ACC112 (cell line): ENCODE measurements around the gene SAP30.

Source experiments
- H2AFZ ChIP-seq: fragments of 200-600 bp; sonication (generic); one replicate; pipeline ENCODE4 v1.6.0; 2017; ENCODE audit warnings: antibody characterized with exemption, low read length; ENCODE audit not compliant: unreplicated experiment
- H3K27ac ChIP-seq: fragments of 200-600 bp; sonication (generic); 2 replicates; pipeline ENCODE4 v1.5.1; 2014; ENCODE audit warnings: low read depth, mild to moderate bottlenecking, antibody characterized with exemption, low read length, moderate library complexity
- H3K27me3 ChIP-seq: fragments of 200-600 bp; sonication (generic); 2 replicates; pipeline ENCODE4 v1.6.1; 2014; ENCODE audit warnings: mild to moderate bottlenecking, antibody characterized with exemption, low read length, moderate library complexity, mixed read lengths; ENCODE audit not compliant: insufficient read depth
- H3K36me3 ChIP-seq: fragments of 200-600 bp; sonication (generic); 2 replicates; pipeline ENCODE4 v1.6.1; 2016; ENCODE audit warnings: mild to moderate bottlenecking, antibody characterized with exemption, low read length, moderate library complexity, mixed read lengths; ENCODE audit not compliant: insufficient read depth
- H3K4me1 ChIP-seq: fragments of 200-600 bp; sonication (generic); one replicate; pipeline ENCODE4 v1.6.1; 2016; ENCODE audit warnings: low read length, mixed read lengths; ENCODE audit not compliant: insufficient read depth, unreplicated experiment, control insufficient read depth
- H3K4me3 ChIP-seq: fragments of 200-600 bp; sonication (generic); 2 replicates; pipeline ENCODE4 v1.5.1; 2014; ENCODE audit warnings: mild to moderate bottlenecking, low read depth, low read length
- H3K79me2 ChIP-seq: fragments of 200-600 bp; sonication (generic); one replicate; pipeline ENCODE4 v1.6.0; 2016; ENCODE audit warnings: low read length; ENCODE audit not compliant: control insufficient read depth, unreplicated experiment, insufficient read depth

SAP30 gene

DNA sequence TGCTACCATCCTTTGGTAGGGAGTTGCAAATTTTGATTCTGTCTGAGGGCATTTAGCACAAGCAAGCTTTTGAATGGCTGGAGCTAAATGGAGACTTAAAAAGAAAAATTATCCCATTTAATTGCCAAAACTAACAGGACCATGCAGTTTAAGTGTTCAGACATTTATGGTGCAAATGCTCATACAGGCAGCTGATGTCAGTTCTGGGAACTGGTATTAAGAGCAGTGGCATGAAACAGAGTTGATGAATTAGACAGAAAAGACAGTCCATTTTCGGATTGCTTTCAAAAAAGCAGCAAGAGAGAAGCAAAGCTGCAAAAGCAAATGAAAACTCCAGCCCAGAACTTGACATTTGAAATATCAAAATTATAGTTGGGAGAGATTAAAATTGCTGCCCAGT, 26.9 kb downstream of the SAP30 start:
- Histone ChIP-seq H3K4me3 (no peak overlapping the region), H2AFZ (no peak overlapping the region)

DNA sequence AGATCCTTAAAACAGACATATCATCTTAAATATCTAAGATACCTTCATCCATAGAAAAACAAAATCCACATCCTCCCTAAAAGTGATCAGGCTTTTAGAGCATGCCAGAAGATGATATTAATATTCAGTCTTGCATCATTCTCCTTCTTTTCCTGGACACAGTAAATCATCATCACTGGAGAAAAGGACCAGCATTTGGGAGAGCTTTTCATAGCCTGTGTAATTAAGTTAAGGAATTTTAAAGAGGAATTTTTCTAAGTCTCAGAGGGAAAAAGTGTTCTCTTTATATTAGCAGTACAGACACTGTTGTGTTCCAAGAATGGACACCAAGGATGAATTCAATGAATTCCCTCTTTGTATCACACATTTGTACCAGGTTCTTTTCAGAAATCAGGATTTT, 27.5 kb downstream of the SAP30 start:
- Histone ChIP-seq H3K79me2 (no peaks in the 10 kb centered on the region), H3K36me3 (0 out of 2 replicates have a peak, but pooled peaks cover 3% of the 10 kb centered on the region), H3K4me1 (no peaks in the 10 kb centered on the region), H3K4me3 (no peak overlapping the region), H2AFZ (no peak overlapping the region), H3K27ac (no peak overlapping the region), H3K27me3 (no peaks in the 10 kb centered on the region)

More for the DNA sequence above, 26.9 kb downstream of the SAP30 start:
- 0 out of 2 replicates have a peak, but pooled peaks cover 3% of the 10 kb centered on the region for H3K36me3 ChIP-seq
- no peaks in the 10 kb centered on the region for H3K27me3 ChIP-seq
- no peaks in the 10 kb centered on the region for H3K79me2 ChIP-seq
- H3K4me1 ChIP-seq: no peaks in the 10 kb centered on the region
- H3K27ac ChIP-seq: no peak overlapping the region

DNA sequence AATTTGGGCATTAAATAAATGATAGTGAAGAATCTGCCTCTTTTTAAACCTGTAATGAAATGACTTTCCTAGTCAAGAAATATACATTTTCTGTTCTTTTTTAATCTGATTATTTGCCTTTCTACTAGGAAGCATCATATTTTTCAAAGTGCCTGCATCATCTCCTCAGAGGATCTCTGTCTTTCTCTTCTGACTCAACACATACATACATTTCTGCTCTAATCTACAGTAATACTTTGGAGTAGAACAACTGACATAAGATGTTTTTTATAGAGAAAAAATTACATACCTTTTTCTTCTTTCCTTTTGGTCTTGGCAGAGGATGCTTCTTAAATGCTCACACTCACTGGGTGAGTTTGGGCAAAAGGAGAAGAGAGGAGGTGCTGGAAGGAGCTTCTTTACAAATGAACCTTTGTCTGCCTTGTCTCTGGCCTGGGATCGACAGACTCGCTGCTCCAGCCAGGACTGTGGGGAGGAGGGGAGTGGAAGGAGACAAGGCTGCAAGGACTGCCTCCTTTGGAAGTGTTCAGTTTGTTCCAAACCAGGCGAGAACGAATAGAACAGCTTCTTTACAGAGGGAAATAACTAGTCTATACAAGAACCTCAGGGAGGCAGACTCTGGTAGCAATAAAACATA, 28.1 kb downstream of the SAP30 start, which contains the start of gene SCRG1:
TSS of gene SCRG1 (minus strand) at position 338 of the 637 bp plus-strand sequence. CDS start 7,702 bp downstream, outside the sequence.
- no peak within 1 kb of the TSS for H2AFZ ChIP-seq
- H3K4me1 ChIP-seq: no peaks in the 10 kb centered on the region
- no peaks in the 10 kb centered on the region for H3K79me2 ChIP-seq

DNA sequence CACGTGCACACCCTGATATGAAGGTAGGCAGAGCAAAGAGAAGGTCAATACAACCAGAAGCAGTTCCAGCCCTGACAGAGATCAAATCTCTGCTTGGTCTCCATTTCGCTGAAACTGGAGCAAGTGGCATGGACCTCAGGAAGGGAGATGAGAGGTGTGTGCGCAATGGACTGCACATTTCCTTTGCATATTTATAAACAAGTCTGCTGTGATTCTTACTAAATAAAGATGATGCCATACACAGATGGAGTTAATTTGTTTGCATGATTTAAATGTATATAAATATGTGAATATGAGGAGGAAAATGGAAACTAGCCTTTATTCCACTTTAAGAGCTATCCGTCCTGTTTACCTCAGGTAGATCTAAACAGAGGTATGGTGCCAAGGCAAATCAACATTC, 30.3 kb downstream of the SAP30 start:
- H2AFZ ChIP-seq: no peak overlapping the region
- no peaks in the 10 kb centered on the region for H3K4me1 ChIP-seq

More for the DNA sequence above, 28.1 kb downstream of the SAP30 start, which contains the start of gene SCRG1:
- H3K4me3 ChIP-seq: no peak within 1 kb of the TSS
- 0 out of 2 replicates have a peak, but pooled peaks cover 3% of the 10 kb centered on the region for H3K36me3 ChIP-seq
- H3K27ac ChIP-seq: no peak within 1 kb of the TSS
- H3K27me3 ChIP-seq: no peaks in the 10 kb centered on the region

DNA sequence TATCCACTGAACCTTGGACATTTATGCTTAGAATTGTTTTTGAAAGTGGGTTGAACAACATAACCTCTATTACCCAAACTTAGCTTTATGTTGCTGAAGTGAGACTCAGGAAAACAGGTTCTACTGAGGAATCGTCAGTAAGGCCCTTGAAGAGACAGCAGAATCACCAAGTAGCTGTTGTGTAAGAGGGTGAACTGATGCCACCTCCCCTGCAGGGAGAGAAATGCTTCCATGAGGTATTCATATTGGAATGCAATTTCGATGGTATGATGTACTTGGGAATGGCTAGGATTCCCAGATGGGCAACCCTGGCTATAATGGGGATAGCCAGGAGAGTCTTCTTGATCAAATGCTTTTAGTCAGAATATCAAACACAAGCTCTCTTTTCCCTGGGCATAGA, 32.3 kb downstream of the SAP30 start:
- Histone ChIP-seq H3K27me3 (no peaks in the 10 kb centered on the region), H3K36me3 (no peaks in the 10 kb centered on the region), H3K4me1 (no peaks in the 10 kb centered on the region), H3K27ac (no peak overlapping the region), H2AFZ (no peak overlapping the region), H3K4me3 (no peak overlapping the region), H3K79me2 (no peaks in the 10 kb centered on the region)

More for the DNA sequence above, 30.3 kb downstream of the SAP30 start:
- H3K79me2 ChIP-seq: no peaks in the 10 kb centered on the region
- H3K4me3 ChIP-seq: no peak overlapping the region
- H3K27ac ChIP-seq: no peak overlapping the region
- no peaks in the 10 kb centered on the region for H3K36me3 ChIP-seq
- H3K27me3 ChIP-seq: no peaks in the 10 kb centered on the region

DNA sequence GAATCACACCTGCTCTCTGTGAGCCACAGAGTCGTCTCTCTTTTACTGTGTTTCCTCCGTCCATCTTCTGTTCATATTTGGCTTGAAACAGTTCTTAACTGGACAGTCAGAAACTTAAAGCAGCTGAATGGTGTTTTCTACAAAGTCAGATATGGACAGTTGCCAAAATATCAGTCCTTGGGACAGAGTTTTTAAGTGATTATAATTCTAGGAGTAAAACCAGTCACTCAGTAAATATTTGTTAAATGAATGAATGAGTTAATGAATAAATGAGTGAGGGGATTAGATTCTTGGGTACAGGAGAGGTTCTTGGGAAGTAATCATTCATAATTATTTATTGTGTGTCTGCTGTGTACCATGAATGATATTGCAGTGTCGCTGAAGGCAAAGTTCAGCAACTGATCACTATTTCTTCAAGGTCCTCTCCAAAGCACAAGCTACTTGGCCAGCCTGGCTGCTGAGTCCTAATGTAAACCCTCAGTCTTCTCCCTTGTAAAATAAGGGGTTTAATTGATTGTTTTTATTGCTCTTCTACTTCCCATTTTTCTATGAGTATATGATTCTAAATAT, 33.6 kb downstream of the SAP30 start:
- no peaks in the 10 kb centered on the region for H3K79me2 ChIP-seq
- no peaks in the 10 kb centered on the region for H3K36me3 ChIP-seq
- no peaks in the 10 kb centered on the region for H3K4me1 ChIP-seq
- H2AFZ ChIP-seq: no peak overlapping the region
- H3K27me3 ChIP-seq: no peaks in the 10 kb centered on the region
- no peak overlapping the region for H3K27ac ChIP-seq
- no peak overlapping the region for H3K4me3 ChIP-seq

DNA sequence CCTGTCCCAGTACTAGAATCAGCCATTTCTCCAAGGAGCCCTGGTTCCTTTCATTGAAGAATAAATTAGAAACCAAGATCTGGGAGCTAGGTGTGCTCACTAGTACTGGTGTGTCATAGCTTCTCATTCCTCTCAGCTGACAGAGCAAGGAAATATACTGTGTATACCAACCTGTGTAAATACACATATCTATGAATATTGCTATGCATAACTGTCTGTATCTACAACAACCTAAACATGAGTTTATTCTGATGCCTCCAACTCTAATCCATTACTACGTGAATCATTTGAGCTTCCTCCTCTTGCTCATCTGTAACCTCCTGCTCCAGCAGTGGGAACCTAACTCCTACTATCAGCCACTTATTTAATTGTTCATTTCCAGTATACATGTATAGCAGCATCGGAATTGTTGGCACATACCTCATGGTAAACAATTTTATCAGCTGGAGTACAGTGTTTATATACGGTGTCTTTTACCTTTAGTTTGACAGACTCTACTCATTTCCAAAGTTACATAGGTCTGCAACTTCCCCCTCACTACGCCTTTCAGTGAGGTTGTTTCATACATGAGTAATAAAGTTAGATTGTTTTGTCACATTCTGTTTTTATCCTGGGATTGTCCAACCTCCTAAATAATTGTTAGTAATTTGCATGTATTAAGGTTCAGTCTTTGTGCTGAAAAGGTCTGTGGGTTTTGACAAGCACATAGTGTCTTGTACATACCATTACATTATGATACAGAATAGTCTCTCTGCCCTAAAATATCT, 35.3 kb downstream of the SAP30 start:
- Histone ChIP-seq H3K27me3 (no peaks in the 10 kb centered on the region), H2AFZ (no peak overlapping the region), H3K4me3 (no peak overlapping the region), H3K36me3 (no peaks in the 10 kb centered on the region), H3K27ac (no peak overlapping the region), H3K4me1 (peaks cover 7% of the 10 kb centered on the region), H3K79me2 (no peaks in the 10 kb centered on the region)

DNA sequence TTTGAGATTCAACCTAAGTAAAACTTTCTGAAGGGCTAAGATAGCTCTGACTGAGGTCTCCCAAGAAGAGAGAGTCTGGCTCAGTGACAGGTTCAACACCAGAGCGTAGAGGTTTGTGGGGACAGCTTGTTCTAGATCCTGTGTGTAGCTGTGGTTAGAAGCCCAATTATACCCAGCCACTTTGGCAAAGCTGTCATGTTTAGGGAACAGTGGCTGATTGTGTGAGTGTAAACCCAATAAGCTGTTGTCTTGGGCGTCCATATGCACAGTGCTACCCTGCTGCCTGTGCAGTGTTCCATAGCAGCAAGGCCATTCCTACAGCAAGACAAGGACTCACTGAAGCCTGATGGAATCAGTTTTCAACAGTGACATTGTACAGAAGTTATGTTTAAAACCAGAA, 39.3 kb downstream of the SAP30 start:
- no peaks in the 10 kb centered on the region for H3K79me2 ChIP-seq
- H3K4me1 ChIP-seq: peaks cover 30% of the 10 kb centered on the region
- H3K36me3 ChIP-seq: no peaks in the 10 kb centered on the region
- H3K27ac ChIP-seq: no peak overlapping the region
- no peaks in the 10 kb centered on the region for H3K27me3 ChIP-seq
- H3K4me3 ChIP-seq: no peak overlapping the region
- H2AFZ ChIP-seq: no peak overlapping the region

DNA sequence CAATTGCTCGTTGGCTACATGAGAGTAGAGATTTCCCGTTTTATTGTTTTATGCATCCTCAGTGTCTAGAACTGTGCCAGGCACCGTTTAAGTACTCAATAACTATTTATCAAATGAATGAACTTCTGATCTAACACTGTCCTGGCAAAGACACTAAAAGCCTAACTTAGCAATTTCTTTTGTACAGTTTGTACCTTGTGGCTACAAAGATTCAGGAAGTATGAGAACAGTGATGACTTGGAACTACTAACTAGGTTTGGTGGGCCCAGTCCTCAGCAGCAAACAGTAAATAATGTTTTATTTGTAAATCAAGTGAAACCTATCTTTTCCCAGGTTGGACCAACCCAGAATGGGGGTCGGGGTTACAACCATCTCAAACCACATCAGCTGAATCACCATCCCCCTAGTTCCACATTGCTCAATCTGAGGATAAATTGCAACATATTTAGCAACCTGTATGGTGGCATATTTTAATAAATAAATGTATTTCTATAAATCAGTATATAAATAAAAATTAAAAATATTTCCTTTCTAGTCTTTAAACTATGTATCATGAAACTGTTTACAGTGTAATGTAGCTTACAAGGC, 40.4 kb downstream of the SAP30 start:
- peaks cover 30% of the 10 kb centered on the region for H3K4me1 ChIP-seq
- no peaks in the 10 kb centered on the region for H3K79me2 ChIP-seq
- no peaks in the 10 kb centered on the region for H3K27me3 ChIP-seq
- H2AFZ ChIP-seq: no peak overlapping the region
- no peak overlapping the region for H3K4me3 ChIP-seq
- H3K36me3 ChIP-seq: no peaks in the 10 kb centered on the region
- peak overlapping the region; percentile 15 for H3K27ac ChIP-seq

DNA sequence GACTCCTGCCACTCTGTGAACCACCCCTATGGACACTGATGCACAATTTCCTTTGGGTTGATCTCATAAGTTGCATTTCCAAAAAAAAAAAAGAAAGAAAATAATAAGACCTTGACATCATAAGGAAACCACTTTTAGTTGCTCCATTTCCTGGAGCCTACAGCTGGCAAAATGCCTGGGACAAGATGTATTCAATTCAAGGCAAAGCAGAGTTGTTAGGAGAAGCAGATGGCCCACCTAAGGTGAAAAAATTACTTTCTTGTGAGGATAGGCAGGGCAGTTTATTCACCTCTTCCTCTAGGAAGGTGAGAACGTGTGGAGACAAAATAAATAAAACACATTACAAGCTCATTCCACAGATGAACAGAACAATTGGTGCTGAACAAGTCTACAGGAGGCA, 42.3 kb downstream of the SAP30 start:
- Histone ChIP-seq H3K79me2 (no peaks in the 10 kb centered on the region), H3K36me3 (no peaks in the 10 kb centered on the region), H3K4me1 (peaks cover 30% of the 10 kb centered on the region), H2AFZ (no peak overlapping the region), H3K27ac (no peak overlapping the region), H3K4me3 (no peak overlapping the region), H3K27me3 (no peaks in the 10 kb centered on the region)
